Ishikawa (cell line): Measurements from ENCODE around the gene PIGQ.

Source experiments
- EP300 ChIP-seq: IDR thresholded peaks from 2 replicates; pipeline ENCODE4 v1.6.1; 2012; ENCODE audit warnings: borderline replicate concordance
- MAX ChIP-seq: IDR thresholded peaks from 2 replicates; pipeline ENCODE4 v1.6.1; 2012
- NFIC ChIP-seq: IDR thresholded peaks from 2 replicates; pipeline ENCODE4 v1.6.1; 2012
- ZBTB7A ChIP-seq: IDR thresholded peaks from 2 replicates; pipeline ENCODE4 v1.6.1; 2012; ENCODE audit warnings: low read depth

DNA sequence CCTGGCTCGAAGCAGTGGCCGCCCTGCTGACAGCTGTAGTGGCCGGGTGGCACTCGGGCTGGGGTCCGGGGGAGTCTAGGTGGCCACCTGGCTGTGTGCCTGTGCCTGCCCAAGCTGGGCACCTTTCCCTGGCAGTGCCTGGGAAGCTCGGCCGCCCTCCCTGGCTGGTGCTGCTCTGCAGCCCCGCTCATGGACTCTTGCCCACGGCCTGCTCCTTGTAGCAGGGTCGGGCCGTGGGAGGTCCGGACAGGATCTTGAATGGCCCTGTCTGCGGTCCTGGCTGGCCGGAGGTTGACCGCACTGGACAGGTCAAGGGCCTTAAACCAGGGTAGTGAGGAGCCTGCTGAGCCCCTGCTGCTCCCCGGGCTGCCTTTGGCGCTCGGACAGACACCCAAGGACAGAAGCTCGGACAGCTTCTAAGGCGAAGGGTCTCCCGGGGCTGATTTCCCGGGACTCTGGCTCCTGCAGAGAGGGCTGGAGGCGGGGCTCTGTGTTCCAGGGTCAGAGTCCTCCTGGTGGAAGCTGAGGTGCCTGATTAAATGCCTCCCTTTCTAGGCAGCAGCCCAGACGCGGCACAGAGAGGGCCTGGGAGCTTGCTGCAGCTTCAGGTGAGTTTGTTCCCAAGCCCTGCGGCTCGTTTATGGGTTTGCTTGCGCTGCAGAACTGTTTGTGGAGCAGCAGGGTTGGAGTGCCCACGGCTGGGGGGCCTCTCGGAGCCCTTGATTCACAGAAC, 36.2 kb upstream of the PIGQ start:
- TF ChIP-seq ZBTB7A (no peak), EP300 (no peak), NFIC (no peak), MAX (no peak)
